HepG2 (cell line): ENCODE results near the gene POLRMT. TPM values are rescaled to one million over a fixed set of nuclear protein-coding genes. Genes with fewer than 3 reads are reported as not detected.

ENCODE experiments used
- AGO1 ChIP-seq: fragments of 200-400 bp; formaldehyde crosslinking; IDR thresholded peaks from 2 replicates; pipeline ENCODE4 v1.6.1; 2017; ENCODE audit warnings: mild to moderate bottlenecking, low read depth, low read length, moderate library complexity; ENCODE audit not compliant: poor library complexity, severe bottlenecking
- DDIT3 ChIP-seq: sonication (generic); formaldehyde crosslinking; IDR thresholded peaks from 2 replicates; pipeline ENCODE4 v1.4.0; 2020; ENCODE audit warnings: mild to moderate bottlenecking, missing genetic modification reagents
- HDAC6 ChIP-seq: fragments of 200-600 bp; sonication (generic); IDR thresholded peaks from 2 replicates; pipeline ENCODE4 v1.7.0; 2017; ENCODE audit warnings: mild to moderate bottlenecking, antibody characterized with exemption, low read length, low read depth
- HNRNPUL1 ChIP-seq: fragments of 200-400 bp; formaldehyde crosslinking; IDR thresholded peaks from 2 replicates; pipeline ENCODE4 v1.6.1; 2017; ENCODE audit warnings: low read depth, mild to moderate bottlenecking, low read length, moderate library complexity
- HOXA3 ChIP-seq: sonication (generic); formaldehyde crosslinking; IDR thresholded peaks from 2 replicates; pipeline ENCODE4 v1.5.0; 2020; ENCODE audit warnings: missing genetic modification reagents
- IRF2 ChIP-seq: IDR thresholded peaks from 2 replicates; pipeline ENCODE4 v1.6.1; 2018; ENCODE audit warnings: missing genetic modification reagents, missing compliant biosample characterization
- NONO ChIP-seq, 2 experiments: fragments of 450-650 bp in 1 of 2; sonication (generic) in 1 of 2; formaldehyde crosslinking in 1 of 2; IDR thresholded peaks in 1 of 2; conservative IDR thresholded peaks in 1 of 2; 2 replicates each; pipeline versions ENCODE4 v1.6.1 to v1.8.0; 2017 to 2022; ENCODE audit warnings: mild to moderate bottlenecking in 1 of 2, missing genetic modification reagents in 1 of 2, moderate library complexity in 1 of 2
- RFX5 ChIP-seq: IDR thresholded peaks from 2 replicates; pipeline ENCODE4 v1.6.1; 2011; ENCODE audit warnings: low read depth, low read length, improper control_type of control experiment
- SOX5 ChIP-seq: IDR thresholded peaks from 2 replicates; pipeline ENCODE4 v1.6.1; 2016; ENCODE audit warnings: borderline replicate concordance
- TBL1XR1 ChIP-seq: fragments of 150-350 bp; IDR thresholded peaks from 2 replicates; pipeline ENCODE4 v1.6.1; 2014; ENCODE audit warnings: borderline replicate concordance, low read length; ENCODE audit not compliant: partially characterized antibody
- ZBTB25 ChIP-seq: IDR thresholded peaks from 2 replicates; pipeline ENCODE4 v1.6.1; 2018; ENCODE audit warnings: missing genetic modification reagents
- ZFP37 ChIP-seq: sonication (generic); formaldehyde crosslinking; IDR thresholded peaks from 2 replicates; pipeline ENCODE4 v1.4.0; 2020; ENCODE audit warnings: missing genetic modification reagents, borderline replicate concordance
- ZFP90 ChIP-seq: sonication (generic); formaldehyde crosslinking; IDR thresholded peaks from 2 replicates; pipeline ENCODE4 v1.8.0; 2022; ENCODE audit warnings: missing genetic modification reagents, mild to moderate bottlenecking, inconsistent platforms, borderline replicate concordance
- ZNF253 ChIP-seq: sonication (generic); formaldehyde crosslinking; IDR thresholded peaks from 2 replicates; pipeline ENCODE4 v1.8.0; 2022; ENCODE audit warnings: mild to moderate bottlenecking, missing genetic modification reagents, borderline replicate concordance
- ZNF414 ChIP-seq: sonication (generic); formaldehyde crosslinking; IDR thresholded peaks from 2 replicates; pipeline ENCODE4 v1.5.0; 2020; ENCODE audit warnings: missing genetic modification reagents
- ZNF569 ChIP-seq: sonication (generic); formaldehyde crosslinking; IDR thresholded peaks from 2 replicates; pipeline ENCODE4 v1.5.0; 2020; ENCODE audit warnings: mild to moderate bottlenecking, missing genetic modification reagents, moderate library complexity, borderline replicate concordance
- ZNF710 ChIP-seq: sonication (generic); formaldehyde crosslinking; IDR thresholded peaks from 2 replicates; pipeline ENCODE4 v1.5.0; 2020; ENCODE audit warnings: mild to moderate bottlenecking, missing genetic modification reagents, borderline replicate concordance
- ZNF75D ChIP-seq: sonication (generic); formaldehyde crosslinking; IDR thresholded peaks from 2 replicates; pipeline ENCODE4 v1.8.1; 2023; ENCODE audit warnings: missing genetic modification reagents, mild to moderate bottlenecking, borderline replicate concordance
- ZNF772 ChIP-seq: sonication (generic); formaldehyde crosslinking; IDR thresholded peaks from 2 replicates; pipeline ENCODE4 v1.5.0; 2020; ENCODE audit warnings: mild to moderate bottlenecking, missing genetic modification reagents
- ZSCAN12 ChIP-seq: sonication (generic); formaldehyde crosslinking; IDR thresholded peaks from 2 replicates; pipeline ENCODE4 v1.9.0; 2021; ENCODE audit warnings: mild to moderate bottlenecking, missing genetic modification reagents
- ZSCAN21 ChIP-seq: sonication (generic); formaldehyde crosslinking; IDR thresholded peaks from 2 replicates; pipeline ENCODE4 v1.8.0; 2022; ENCODE audit warnings: mild to moderate bottlenecking, missing genetic modification reagents, moderate library complexity, borderline replicate concordance
- polyA plus RNA-seq, 8 experiments: library from polyadenylated mRNA; depleted of rRNA in 3 of 8; stranded (reverse) in 7 of 8; unstranded in 1 of 8; fragments of >200 nt; fragmentation: Illumina TruSeq in 4 of 8; extraction: Trizol in 4 of 8; gene quantifications; 2 replicates each; pipeline versions ENCODE4 v1.2.1 to v1.2.3, GENCODE V29; 2011 to 2016; ENCODE audit warnings: low read depth in 4 of 8, missing spikeins in 1 of 8, mixed read lengths in 1 of 8; ENCODE audit not compliant: insufficient read depth in 1 of 8
- total RNA-seq, 5 experiments: library from RNA; depleted of rRNA; stranded (reverse); fragments of >200 nt; fragmentation: Illumina TruSeq; extraction: Trizol; gene quantifications; 2 replicates each; pipeline ENCODE4 v1.2.3, GENCODE V29; 2016; ENCODE audit warnings: low read depth in 1 of 5
- TF ChIP-seq, protein P1 (sequence below): IDR thresholded peaks from 2 replicates; pipeline ENCODE4 v1.6.1; 2012; ENCODE audit warnings: low read depth, low read length, improper control_type of control experiment

Gene POLRMT
- total and polyA plus RNA-seq, 2 of the 13 experiments (the other 11 are each of a cell fraction or from before 2014, with no cell fraction given), result 78.0 to 101 TPM

- TF ChIP-seq ZNF772 (CRISPR knock-in tag) (peak; percentile 69; the same call in 1 of the 2 replicates), ZFP37 (CRISPR knock-in tag) (peak; percentile 79; the same call in 1 of the 2 replicates), IRF2 (CRISPR knock-in tag) (peak; percentile 39; the same call in 1 of the 2 replicates), ZBTB25 (CRISPR knock-in tag) (peak; percentile 54; the same call in 1 of the 2 replicates), TBL1XR1 (no peak), ZNF414 (CRISPR knock-in tag) (no peak), HOXA3 (peak; percentile 33; the same call in 1 of the 2 replicates), SOX5 (CRISPR knock-in tag) (0 out of 2 replicates have a peak, but pooled peaks have one; percentile 23), DDIT3 (CRISPR knock-in tag) (no peak), HNRNPUL1 (no peak), RFX5 (no peak), HDAC6 (no peak), ZSCAN21 (CRISPR knock-in tag) (peak; percentile 76; the same call in 1 of the 2 replicates), NONO (IDR thresholded peaks at IDR 0.05) (no peak), NONO (CRISPR knock-in tag; conservative IDR thresholded peaks at IDR 0.05) (no peak), ZNF75D (peak; percentile 78; the same call in 1 of the 2 replicates), AGO1 (no peak), ZSCAN12 (peak; percentile 90; the same call in 1 of the 2 replicates), ZNF710 (no peak), ZNF569 (CRISPR knock-in tag) (no peak), ZNF253 (CRISPR knock-in tag) (peak; percentile 61; the same call in 1 of the 2 replicates), ZFP90 (CRISPR knock-in tag) (peak; percentile 71; the same call in 1 of the 2 replicates)
- TF ChIP-seq, protein P1, sequence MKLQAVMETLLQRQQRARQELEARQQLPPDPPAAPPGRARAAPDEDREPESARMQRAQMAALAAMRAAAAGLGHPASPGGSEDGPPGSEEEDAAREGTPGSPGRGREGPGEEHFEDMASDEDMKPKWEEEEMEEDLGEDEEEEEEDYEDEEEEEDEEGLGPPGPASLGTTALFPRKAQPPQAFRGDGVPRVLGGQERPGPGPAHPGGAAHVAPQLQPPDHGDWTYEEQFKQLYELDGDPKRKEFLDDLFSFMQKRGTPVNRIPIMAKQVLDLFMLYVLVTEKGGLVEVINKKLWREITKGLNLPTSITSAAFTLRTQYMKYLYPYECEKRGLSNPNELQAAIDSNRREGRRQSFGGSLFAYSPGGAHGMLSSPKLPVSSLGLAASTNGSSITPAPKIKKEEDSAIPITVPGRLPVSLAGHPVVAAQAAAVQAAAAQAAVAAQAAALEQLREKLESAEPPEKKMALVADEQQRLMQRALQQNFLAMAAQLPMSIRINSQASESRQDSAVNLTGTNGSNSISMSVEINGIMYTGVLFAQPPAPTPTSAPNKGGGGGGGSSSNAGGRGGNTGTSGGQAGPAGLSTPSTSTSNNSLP, result no peak
These were observed 42.0 kb downstream of the POLRMT start (continued) for GRCh38 chr19:591099-591958.
